GM21515 (cell line): Measurements from ENCODE around the gene ARHGEF28.

Experiments
- ATAC-seq: cut with Tn5 transposase; IDR thresholded peaks from one replicate; pipeline ENCODE4 v1.9.1; 2021; ENCODE audit not compliant: unreplicated experiment

Gene ARHGEF28

GRCh38 chr5:73776405-73776804 is 150.4 kb downstream of the ARHGEF28 start:
- ATAC-seq = no peak

DNA sequence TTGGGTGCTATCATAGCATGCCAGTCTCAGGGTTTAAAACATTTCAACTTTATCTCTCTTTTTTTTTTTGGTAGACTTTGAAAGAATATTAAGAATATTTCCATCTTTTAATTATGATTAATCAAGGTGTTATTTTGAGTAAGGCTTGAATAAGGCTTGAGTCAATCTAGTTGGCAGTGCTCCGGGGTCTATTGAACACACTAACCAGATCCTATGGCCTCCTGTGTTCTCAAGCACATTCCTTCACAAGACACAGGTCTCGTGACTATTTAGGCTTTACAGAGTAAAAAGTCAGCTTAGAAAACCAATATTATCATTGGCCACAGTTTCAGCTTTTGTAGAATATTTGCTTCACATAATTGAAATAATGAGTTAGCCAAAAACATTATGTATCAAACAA is 151.2 kb downstream of the ARHGEF28 start:
- ATAC-seq = no peak

GRCh38 chr5:73780302-73781080 is 154.5 kb downstream of the ARHGEF28 start:
- no peak for ATAC-seq

GRCh38 chr5:73781107-73781768 is 155.2 kb downstream of the ARHGEF28 start:
- no peak for ATAC-seq

- no peak for ATAC-seq
Observed at GRCh38 chr5:73783828-73784227, 157.8 kb downstream of the ARHGEF28 start.

DNA sequence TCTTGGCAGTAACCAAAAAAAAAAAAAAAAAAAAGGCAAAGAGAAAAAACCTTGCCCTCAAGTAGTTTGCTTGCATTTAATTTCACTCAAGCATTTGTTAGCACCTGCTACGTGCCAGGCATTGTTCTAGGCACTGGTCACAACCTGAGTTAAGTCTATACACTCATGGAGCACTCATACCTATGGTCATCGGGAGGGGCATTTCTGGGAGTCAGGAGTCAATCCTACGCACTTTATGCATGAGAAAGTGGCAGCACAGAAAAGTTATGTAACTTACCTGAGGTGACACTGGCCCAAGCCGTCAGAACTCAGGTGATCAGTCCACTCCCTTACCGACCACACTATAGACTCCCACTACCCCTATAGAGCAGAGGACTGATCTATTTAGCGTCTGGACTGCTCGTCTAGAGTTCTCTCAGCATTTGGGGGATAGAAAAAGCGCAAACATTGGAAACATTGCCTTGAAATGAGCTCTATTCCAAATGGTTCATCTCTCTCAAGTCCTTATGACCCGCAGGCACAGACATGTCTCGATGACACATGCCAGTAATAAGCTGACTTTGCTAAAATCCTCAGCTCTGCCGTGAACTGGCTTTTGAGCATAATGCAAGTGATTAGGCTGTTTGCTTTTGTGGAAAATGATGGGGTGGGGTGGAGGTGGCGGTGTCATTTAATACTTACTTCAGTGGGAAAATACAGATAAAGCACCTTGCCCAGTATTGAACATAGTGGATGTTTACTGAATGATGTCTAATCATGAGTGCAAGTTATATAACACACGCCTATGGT is 160.2 kb downstream of the ARHGEF28 start:
- ATAC-seq = no peak

DNA sequence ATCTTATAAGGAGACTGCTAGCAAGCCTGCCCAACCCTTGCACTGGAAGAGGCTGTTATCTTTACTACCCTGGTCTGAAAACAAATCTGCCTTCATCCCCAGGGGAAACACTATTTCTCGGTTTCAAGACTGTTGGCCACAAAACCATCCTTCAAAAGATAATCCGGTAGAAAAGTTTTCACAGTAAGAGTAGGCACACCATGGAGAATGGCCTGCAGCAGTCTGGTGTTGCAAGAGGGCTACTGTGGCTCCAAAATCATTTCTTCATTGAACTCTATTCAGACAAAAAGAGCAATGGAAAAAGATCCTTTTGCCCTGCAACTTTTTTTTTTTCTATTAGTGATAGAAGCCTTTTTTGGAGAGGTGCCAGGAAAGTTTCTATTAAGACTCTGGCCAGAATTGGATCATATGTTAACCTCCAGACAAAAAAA is 163.9 kb downstream of the ARHGEF28 start:
- ATAC-seq = no peak

- no peak for ATAC-seq
Observed at GRCh38 chr5:73791389-73791788, 165.4 kb downstream of the ARHGEF28 start.

- ATAC-seq = peak; percentile 73
Observed at GRCh38 chr5:73792687-73793320, 166.8 kb downstream of the ARHGEF28 start.

GRCh38 chr5:73793911-73794310 is 167.9 kb downstream of the ARHGEF28 start:
- no peak for ATAC-seq

- ATAC-seq = no peak
Observed at GRCh38 chr5:73796164-73797131, 170.5 kb downstream of the ARHGEF28 start.

DNA sequence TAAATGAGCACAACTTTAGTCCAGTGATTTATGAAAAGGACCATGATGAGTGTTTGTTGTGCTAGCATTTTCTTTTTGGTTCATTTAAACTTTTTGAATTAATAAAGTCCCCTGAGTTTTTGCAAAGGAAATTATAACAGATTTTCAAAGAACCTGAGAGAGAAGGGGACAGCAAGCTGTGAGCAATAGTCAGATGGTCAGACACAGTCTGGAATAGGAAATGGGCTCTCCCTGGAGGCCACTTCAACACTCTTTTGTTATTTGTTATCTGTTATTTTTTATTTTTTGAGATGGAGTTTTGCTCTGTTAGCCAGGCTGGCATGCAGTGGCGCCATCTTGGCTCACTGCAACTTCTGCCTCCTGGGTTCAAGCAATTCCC is 171.1 kb downstream of the ARHGEF28 start:
- ATAC-seq = no peak

GRCh38 chr5:73799401-73799972 is 173.5 kb downstream of the ARHGEF28 start:
- no peak for ATAC-seq

GRCh38 chr5:73801686-73802085 is 175.7 kb downstream of the ARHGEF28 start:
- no peak for ATAC-seq

GRCh38 chr5:73805449-73805848 is 179.5 kb downstream of the ARHGEF28 start:
- ATAC-seq = no peak

DNA sequence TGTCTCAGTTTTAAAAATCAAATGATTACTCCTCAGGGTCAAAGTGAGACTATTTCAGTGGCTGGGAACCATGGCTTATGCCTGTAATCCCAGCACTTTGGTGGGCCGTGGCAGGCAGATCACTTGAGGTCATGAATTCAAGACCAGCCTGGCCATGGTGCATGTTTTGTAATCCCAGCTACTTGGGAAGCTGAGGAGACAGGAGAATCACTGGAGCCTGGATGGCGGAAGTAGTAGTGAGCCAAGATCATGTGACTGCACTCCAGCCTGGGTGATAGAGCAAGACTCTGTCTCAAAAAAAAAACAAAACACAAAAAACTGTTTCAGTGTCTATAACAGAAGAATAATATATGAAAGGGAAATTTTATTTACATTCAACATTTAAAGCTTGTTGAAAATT is 182.9 kb downstream of the ARHGEF28 start:
- ATAC-seq = no peak

DNA sequence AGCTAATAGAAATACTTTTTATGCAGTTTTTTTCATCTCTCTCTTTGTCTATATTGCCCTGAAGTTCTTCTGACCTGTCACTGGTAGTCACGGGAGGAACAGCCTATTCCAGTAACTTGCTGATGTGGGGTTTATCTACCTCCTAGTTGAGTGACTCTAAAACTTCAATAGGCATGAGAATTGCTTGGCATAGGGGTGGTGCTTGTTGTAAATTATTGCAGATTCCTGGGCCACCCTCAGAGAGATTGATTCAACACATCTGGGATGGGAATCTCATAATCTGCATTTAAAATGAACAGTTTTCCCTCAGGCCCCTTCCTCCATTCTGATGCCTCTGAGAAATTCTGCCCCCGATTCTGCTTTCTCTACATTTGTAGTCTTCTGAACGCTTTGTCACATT is 184.4 kb downstream of the ARHGEF28 start:
- no peak for ATAC-seq

- no peak for ATAC-seq
Observed at GRCh38 chr5:73812457-73812856, 186.5 kb downstream of the ARHGEF28 start.

DNA sequence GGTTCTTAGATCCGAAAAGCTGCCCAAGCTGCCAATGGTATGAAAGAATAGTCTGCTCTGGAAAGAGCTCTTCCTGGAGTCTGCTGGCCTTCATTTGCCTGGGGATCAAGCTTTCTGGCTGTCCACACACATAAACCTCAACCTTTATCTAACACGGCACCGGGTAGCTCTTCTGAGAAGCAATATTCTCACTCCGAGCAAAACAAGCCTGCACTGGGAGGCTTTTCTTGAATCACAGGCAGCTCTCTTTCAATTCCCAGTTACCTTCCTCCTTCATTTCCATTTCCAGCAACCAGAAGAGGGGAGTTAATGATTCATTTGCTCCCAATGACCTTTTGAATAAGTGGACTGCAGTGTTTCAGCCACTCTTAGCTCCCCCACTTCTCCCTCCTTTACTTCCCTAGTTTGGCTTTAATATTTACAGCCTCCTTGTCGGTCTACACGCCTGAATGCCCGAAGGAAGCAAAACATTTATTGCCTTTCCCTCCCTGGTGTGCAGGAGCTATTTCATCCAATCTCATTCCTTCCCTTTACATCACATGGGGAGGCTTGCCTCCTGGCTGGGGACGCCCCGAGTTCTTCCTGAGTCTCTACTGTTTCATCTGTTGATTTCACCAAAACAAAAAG is 187.1 kb downstream of the ARHGEF28 start:
- ATAC-seq = no peak
